Skin of body (tissue), 2 donors: ENCODE measurements around the gene IL21R. TPM values are rescaled to one million over a fixed set of nuclear protein-coding genes. Genes with fewer than 3 reads are reported as not detected.
A peak's percentile ranks its signal among the peaks of the same experiment; 100 is the strongest.
"Not testable (repeated sequence)": the region's sequence is repeated elsewhere in the genome, so short reads cannot be mapped to it uniquely, and the experiment has no call there.

ENCODE experiments used
- DNase-seq: peaks from one replicate; lab custom pipeline; 2025; lab: John Stamatoyannopoulos, UW
- total RNA-seq: library from RNA; depleted of rRNA; stranded (reverse); fragments of >200 nt; gene quantifications from one replicate; pipeline ENCODE4 v1.2.3, GENCODE V29; 2014

Gene IL21R
- total RNA-seq, 1 donor from 2014 or later: 0.39 TPM

DNA sequence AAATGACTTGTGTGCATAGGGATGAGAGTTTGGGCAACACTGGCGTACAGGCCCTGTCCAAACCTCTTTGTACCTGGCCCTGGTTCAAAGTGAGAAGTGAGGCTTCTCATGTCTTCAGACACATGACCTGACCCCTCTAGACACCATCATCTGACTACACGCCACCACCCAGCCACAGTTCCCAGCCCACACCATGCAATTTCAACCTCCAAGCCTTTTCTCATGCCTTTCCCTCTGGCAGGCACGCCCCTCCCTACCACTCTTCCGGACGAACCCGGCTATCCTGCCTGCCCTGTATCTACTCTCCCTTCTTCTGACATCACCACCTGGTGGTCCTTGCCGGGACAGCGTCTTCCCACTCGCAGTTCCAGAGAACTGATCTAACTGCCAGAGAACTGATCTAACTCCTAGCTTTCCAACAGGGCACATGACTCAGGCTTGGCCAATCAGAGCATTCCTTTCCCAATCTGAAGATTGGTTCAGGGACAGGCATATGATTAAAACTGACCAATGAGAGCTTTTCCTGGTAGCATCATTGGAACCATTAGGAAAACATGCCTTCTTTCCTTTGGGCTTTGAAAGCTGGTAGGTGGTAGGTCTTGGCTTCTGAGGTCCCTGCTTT, 27.1 kb upstream of the IL21R start:
- peak; percentile 24 for DNase-seq

DNA sequence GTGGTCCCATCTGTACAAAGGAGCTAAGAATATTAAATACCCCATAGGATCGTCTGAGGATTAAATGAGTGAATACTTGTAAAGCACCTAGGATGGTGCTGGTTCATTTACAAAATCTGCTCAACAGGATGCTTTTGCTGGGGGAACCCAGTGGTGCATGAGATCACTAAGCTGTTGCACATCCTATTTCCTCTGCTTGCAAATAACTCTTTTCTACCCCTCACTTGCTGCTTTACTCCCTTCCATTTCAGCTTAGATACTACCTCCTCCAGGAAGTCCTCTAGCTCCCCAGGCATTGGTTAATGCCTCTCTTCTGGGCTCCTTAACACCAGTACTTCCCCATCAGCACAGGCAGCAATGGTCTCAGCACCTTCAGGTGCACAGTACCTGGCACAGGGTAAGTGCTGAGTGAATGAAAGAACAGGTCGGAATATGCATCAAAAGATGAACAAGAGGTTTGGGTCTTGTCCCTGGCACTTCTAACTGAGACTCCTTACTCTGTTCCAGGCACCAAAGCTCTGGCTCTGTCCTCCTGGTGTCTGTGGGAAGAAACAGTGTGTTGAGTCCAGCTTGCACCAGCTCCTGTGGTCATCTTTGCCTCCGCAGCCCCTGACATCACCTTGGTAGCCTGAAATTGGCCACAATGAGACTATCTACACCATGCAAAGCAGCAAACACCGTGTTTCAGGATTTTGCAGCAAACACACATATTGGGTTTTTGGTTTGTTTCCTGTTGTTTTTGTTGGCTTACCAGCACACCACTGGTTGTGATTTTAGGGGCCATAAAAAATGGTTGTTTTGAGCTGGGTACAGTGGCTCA, 24.1 kb upstream of the IL21R start:
- no peak for DNase-seq

DNA sequence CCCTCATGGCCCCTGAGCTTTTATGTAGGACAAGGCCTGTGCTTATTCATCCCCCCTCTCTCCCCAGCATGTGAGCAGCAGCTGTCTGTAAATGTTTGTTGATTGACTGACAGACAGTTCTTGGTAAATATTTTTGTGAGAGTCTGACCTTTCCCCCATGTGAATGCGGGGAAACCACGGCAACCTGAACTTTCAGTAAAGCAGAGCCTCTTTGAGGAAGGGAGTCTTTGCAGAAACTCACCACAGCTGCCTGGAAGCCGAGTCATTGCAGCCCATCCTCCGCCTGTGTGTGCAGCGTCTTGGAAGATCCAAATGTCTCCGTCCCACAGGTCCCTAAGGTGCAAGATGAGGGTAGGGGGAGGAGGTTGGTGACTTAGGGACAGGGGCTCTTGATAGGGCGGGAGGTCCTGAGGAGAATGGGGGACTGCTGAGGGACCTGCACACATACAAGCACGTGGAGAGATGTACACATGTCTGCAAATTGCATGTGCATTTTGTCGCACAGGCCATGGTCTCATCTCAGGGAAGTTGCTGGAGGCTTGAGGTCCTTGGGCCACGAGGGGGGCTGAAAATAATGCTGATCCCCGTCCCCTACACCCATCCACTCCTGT, 23.0 kb upstream of the IL21R start:
- no peak for DNase-seq

DNA sequence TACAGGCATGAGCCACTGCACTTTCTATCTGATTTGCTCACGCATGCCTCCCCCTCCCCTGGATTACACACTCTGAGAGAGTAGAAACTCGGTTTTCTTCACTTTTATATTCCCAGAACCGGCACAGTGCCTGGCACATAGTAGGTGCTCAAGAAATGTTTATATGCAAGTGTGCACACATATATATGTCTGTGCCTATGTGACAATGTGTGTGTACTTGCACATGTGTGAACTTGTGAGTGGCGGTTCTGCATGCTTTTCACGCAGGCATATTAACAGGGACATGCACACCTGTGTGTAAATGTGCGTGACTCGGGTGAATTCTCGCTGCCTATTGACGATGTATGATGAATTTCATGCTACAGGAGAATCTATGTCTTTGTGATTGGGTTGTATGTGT, 22.1 kb upstream of the IL21R start:
- DNase-seq: no peak

DNA sequence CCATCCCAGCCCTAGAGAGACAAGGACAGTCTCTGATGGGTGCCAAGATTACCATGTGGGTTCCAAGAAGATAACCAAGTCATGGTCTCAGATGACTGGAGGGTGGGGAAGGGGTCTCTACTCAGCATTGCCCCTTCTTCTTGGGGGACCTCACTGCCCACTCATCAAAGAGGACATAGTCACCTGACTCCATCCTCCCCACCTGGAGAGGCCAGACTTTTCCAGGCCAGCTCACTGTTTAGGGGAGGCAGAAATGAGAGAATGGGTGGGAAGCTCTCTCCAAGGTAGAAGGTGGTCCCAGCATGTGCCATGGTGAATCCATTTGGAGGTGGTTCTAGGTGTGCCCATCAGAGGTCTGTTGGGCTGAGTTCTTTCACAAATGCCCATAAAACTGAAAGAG, 20.7 kb upstream of the IL21R start:
- DNase-seq: no peak

DNA sequence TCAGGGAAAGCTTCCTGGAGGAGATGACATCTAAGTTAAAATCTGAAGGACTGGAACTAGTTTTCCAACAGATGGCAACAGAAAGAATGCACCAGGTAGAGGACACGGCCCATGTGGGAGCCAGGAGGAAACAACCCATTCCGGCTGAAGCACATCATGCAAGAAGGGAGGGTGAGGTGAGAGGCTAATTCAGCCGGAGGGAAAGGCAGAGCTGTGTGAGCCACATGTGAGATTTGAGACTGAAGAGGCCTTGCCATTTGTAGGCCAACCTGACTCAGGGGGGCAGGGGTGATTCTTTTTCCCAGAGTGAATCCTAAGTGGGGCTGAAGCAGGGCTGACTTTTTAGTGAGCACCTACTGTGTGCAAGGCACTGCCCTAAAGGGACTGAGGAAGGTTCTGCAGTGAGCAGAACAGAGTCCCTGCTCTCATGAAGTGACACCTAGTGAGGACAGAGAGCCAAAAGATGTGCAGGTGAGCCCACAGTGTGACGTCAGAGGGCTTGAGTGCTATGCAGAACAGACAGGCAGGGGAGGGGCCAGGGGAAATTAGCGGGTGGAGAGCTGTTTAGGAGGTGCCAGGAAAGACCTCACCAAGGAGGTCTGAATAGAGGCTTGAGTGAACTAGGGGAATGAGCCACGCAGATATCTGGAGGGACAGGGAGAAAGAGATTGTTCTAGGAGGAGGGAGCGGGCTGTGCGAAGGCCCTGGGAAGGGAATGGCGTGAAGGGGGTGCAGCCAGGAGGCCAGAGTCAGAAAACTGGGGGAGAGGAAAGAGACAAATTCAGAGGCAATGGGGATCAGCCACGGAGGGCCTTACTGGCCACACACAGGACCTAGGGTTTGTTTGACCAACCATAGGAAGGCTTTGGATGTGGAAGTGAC, 19.8 kb upstream of the IL21R start:
- DNase-seq: no peak

DNA sequence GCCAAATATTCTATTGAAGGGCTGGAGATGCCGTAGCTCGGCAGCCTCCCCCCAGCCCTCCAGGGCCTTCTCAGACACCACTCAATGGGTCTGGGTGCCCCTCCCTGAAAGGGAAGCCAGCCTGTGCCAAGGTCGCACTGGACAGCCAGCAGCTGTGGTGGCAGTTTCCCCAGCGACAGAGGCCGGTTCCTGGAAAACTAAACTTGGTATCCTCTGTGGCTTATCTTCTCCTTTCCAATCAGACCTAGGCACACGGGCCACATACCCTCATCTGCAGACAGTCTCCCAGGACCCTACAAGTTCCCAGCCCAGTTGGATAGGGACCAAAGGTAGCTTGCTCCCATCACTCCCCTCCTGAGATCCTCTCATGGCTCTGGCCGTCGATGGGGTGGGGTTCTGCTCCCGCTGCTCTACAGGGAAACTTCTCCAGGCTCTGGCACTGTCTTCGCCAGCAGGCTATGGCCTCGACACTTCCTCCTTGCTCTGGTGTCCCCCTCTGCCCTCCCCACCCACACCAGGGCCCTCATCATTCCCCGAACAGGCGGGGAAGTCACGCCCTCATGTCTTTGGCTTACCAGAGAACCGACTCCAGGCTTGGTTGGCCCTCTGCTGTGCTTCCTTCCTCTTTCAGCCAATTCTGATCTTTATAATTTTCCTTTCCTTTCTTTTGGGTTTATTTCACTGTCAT, 18.3 kb upstream of the IL21R start:
- DNase-seq: no peak

DNA sequence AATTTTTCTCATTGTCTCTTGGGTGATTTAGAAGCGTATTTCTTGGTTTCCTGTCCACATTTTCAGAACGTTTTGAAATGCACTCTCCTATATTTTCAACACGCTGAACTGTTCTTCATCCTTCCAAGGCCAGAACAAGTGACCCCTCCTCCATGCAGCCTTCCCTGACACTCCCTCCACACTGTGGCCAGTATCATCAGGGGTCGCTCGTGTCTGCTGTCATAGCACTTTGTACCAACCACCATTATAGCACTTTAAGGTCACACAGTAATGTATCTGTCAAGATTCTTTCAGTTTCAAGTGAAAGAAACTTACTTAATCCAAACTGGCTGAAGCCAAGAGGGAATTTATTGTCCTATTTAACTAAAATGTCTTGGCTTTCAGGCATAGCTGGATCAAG, 17.5 kb upstream of the IL21R start:
- no peak for DNase-seq

DNA sequence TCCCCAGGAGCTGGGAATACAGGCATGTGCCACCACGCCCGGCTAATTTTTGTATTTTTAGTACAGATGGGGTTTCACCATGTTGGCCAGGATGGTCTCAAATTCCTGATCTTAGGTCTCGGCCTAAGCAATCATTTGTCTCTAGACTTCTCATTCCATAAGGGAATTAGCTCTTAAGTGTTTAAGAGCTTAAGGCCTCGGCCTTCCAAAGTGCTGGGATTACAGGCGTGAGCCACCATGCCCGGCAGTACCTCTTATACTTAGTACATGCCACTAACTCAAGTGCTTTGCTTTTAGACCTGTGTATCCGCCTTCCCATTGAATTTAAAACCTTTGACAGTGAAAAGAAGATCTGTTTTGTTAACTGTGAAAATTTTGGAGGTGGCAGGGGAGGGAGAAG, 16.6 kb upstream of the IL21R start:
- no peak for DNase-seq

DNA sequence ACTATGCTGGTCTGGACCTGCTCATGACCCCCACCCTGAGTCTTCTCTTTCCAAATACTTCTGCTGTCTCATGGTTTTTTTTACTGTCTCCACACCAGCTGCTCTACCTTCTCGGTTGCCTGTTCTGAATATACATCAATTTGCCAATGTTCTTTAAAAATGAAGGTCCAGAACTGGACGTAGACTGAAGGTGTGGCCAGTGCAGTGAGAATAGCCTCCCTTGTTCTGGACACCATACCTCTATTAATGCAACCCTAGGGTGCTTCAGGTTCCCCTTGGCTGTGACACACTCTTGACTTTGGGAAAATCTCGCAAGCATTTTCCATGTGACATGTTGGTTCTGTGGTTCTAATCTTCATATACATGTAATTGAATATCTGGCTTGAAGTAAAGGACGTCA, 15.3 kb upstream of the IL21R start:
- DNase-seq: no peak

DNA sequence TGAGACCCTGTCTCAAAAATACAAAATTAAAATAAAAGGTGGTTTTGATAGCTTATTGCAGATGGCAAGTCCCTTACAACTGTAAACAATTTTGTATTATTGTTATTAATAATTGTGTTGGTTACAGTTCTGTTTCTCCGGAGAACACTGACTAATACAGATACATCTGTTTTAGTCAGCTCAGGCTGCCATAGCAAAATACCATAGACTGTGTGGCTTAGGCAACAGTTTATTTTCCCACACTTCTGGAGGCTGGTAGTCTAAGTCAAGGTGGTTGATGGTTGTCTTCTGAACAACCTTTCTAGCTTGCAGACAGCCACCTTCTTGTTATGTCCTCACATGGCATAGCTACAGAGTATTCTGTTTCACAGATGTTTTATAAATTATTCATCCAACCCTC, 14.2 kb upstream of the IL21R start:
- DNase-seq: no peak

DNA sequence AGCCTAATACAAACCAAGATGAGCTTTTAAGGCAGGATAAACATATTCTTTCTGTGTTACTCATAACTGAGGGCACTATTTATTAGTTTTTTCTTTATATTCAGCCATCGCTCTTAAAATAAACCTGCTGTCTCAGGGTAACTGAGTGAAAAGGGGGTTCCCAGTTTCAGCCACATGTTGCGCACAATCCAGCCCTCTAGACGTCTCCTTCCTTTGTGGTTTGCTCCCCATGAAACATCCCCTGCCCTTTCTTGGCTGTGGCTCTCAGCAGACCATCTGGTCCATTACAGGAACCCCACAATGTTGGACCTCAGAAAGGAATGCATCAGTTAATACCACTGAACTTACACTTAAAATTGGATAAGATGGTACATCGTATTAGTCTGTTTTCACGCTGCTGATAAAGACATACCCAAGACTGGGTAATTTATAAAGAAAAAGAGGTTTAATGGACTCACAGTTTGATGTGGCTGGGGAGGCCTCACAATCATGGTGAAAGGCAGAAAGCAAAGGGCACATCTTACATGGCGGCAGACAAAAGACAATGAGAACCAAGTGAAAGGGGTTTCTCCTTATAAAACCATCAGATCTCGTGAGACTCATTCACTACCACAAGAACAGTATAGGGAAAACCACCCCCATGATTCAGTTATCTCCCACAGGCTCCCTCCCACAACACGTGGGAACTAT, 12.6 kb upstream of the IL21R start:
- DNase-seq: no peak

DNA sequence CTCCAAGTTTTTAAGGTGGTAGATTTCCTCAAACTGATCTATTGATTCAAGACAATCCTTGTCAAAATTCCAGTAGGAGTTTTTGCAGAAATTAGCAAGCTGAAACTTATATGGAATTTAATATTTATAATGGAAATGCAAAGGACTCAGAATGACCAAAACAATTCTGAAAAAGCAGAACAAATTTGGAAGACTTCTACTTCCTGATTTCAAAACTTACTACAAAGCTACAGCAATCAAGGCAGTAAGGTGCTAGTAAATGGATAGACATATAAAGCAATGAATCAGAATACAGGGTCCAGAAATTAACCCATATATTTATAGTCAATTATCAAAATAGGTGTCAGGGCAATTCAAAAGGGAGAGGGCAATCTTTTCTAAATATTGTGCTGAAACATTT, 11.8 kb upstream of the IL21R start:
- no peak for DNase-seq

DNA sequence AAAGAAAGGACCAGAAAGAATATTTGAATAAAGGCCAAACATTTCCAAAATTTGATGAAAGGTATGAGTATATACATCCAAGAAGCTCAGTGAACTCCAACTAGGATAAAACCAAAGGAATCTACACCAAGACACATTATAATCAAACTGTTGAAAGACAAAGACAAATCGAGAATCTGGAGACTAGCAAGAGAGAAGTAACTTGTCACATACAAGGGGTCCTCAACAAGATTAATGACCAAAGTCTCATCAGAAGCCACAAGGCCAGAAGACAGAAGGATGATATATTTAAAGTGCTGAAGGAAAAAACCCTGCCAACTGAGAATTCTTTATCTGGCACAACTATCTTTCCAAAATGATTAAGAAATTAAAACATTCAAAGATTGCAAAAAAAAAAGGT, 9.3 kb upstream of the IL21R start:
- DNase-seq: no peak

DNA sequence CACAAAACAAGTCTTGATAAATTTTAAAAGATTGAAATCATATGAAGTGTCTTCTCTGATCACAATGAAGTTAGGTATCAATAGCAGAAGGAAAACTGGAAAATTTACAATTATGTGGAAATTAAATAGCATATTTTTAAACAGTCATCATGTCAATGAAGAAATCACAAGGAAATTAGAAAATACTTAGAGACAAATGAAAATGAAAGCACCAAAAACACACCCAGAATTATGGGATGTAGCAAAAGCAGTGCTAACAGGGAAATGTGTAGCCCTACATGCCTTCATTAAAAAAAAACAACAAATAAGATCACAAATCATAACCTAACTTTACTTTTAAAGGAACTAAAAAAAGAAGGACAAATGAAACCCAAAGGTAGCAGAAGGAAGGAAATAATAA, 7.5 kb upstream of the IL21R start:
- no peak for DNase-seq

DNA sequence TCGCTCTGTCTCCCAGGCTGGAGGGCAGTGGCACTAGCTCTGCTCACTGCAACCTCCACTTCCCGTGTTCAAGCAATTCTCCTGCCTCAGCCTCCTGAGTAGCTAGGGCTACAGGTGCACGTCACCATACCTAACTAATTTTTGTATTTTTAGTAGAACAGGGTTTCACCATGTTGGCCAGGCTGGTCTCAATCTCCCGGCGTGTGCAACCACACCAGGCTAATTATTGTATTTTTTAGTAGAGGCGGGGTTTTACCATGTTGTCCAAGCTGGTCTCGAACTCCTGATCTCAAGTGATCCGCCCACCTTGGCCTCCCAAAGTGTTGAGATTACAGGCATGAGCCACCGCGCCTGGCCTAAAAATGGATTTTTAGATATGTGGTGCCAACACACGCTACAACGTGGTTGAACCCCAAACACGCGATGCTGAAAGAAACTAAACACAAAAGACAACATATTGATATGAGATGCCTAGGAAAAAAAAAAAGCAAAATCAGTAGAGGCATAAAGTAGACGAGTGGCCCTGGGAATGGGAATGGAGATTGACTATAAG, 3.6 kb upstream of the IL21R start:
- DNase-seq: not testable (repeated sequence)

DNA sequence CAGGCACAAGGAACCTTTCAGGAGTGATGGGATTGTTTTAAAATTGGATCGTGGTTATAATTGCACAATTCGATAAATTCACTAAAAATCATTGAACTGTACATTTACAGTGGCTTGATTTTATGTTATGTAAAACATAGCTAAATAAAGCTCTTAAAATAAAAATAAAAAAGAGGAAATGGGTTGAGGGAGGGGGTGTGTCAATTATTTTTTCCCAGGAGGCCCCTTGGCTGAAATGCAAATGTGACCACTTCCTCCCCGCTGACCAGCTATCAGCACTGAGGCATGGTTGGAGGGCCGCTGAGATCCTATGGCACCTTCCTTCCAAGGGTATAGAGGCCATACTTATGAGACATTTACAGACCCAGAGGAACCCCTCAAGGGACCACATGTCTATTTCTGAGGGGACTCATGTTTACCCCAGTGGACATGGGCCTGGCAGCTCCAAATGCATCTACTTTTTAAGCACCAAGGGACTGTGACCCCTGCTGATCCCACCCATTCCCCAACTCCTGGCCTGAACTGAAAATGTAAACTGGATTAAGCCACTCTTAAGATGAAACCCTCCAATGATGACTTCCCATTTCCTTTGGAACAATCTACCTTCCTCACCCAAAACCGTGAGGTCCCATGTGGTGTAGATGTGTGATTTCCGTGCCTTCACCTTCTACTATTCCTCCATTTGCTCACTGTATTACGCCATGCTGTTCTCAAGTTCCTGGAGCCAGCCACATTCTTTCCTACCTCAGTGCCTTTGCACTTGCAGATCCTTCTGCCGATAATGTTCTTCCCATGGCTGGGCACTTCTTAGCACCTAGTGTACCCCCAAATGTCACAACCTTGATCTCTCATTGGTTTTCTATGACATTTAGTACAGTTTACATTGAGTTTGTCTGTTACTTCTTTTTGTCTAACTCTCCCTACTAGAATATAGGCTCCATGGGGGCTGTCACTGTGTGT, 2.8 kb upstream of the IL21R start:
- no peak for DNase-seq

DNA sequence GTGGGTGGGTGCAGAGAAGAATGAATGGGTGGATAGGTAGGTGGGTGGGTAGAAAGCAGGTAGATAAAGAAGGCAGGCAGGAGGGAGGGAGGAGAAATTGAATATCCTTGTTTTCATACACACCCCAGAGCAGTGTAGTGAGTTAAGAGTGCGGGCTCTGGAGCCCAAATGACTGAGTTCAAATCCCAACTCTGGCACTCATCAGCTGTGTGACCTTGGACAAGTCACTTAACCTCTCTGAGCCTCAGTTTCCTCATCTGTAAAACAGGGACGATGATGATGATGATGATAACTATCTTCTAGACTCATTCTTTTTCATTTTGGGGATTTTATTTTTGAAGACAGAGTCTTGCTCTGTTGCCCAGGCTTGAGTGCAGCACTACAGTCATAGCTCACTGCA, 2.0 kb upstream of the IL21R start:
- no peak for DNase-seq
